IMR-90 (cell line): ENCODE results near the gene PCDH1. TPM values are rescaled to one million over a fixed set of nuclear protein-coding genes. Genes with fewer than 3 reads are reported as not detected.

Experiments used
- ATAC-seq: fragments of 200-7000 bp; cut with Tn5 transposase; 2 replicates; pipeline ENCODE4 v1.9.1; 2020; ENCODE audit warnings: low read depth, mild to moderate bottlenecking, moderate library complexity
- BruUV-seq: library from RNA; stranded (reverse); fragments of 400-500 nt; replicated peaks from 2 replicates; lab custom pipeline; 2021; lab: Mats Ljungman, UMichigan
- CTCF ChIA-PET: fragments of 300-600 bp; formaldehyde crosslinking; extraction: SDS; loops from one replicate; lab custom pipeline; 2021; ENCODE audit warnings: antibody characterized with exemption; lab: Yijun Ruan, JAX
- POLR2A ChIA-PET: fragments of 300-600 bp; sonication (Branson Sonifier 250); formaldehyde crosslinking; loops from one replicate; lab custom pipeline; 2022; ENCODE audit warnings: antibody characterized with exemption; ENCODE audit not compliant: unreplicated experiment; lab: Charles Lee
- DNase-seq: peaks from one replicate; pipeline ENCODE4 v3.0.0; 2013
- H2AFZ ChIP-seq: replicated peaks from 2 replicates; pipeline ENCODE3; 2013; ENCODE audit warnings: low read length, mild to moderate bottlenecking; ENCODE audit not compliant: poor library complexity
- H2AK5ac ChIP-seq: 2 replicates; pipeline ENCODE4 v1.6.1; 2013; ENCODE audit warnings: low read depth, low read length, inconsistent platforms
- H2AK9ac ChIP-seq: replicated peaks from 2 replicates; pipeline ENCODE3; 2013; ENCODE audit warnings: mild to moderate bottlenecking, low read depth, low read length, moderate library complexity; ENCODE audit not compliant: poor library complexity
- H2BK120ac ChIP-seq: 2 replicates; pipeline ENCODE4 v1.6.1; 2013; ENCODE audit warnings: low read depth, low read length, inconsistent platforms
- H2BK15ac ChIP-seq: 3 replicates; pipeline ENCODE4 v1.6.1; 2013; ENCODE audit warnings: low read depth, low read length, inconsistent platforms
- H2BK20ac ChIP-seq: 2 replicates; pipeline ENCODE4 v1.6.1; 2013; ENCODE audit warnings: low read depth, mild to moderate bottlenecking, inconsistent platforms, low read length, moderate library complexity
- H2BK5ac ChIP-seq: 2 replicates; pipeline ENCODE4 v1.6.1; 2013; ENCODE audit warnings: mild to moderate bottlenecking, low read depth, low read length, inconsistent platforms; ENCODE audit not compliant: poor library complexity, severe bottlenecking
- H3K14ac ChIP-seq: replicated peaks from 2 replicates; pipeline ENCODE4 v1.6.1; 2013; ENCODE audit warnings: low read depth, low read length, inconsistent platforms
- H3K18ac ChIP-seq: 2 replicates; pipeline ENCODE4 v1.6.1; 2013; ENCODE audit warnings: low read depth, low read length, control low read depth
- H3K23ac ChIP-seq: 2 replicates; pipeline ENCODE4 v1.6.1; 2013; ENCODE audit warnings: low read depth, low read length, inconsistent platforms
- H3K27ac ChIP-seq: 2 replicates; pipeline ENCODE4 v1.5.1; 2013; ENCODE audit warnings: mild to moderate bottlenecking, control low read depth, low read length; ENCODE audit not compliant: insufficient read depth
- H3K27me3 ChIP-seq: 2 replicates; pipeline ENCODE4 v1.6.1; 2013; ENCODE audit warnings: low read length; ENCODE audit not compliant: control insufficient read depth, insufficient read depth
- H3K36me3 ChIP-seq: 2 replicates; pipeline ENCODE4 v1.6.1; 2013; ENCODE audit warnings: low read length, mixed read lengths; ENCODE audit not compliant: control insufficient read depth, insufficient read depth
- H3K4ac ChIP-seq: 2 replicates; pipeline ENCODE4 v1.6.1; 2013; ENCODE audit warnings: low read depth, low read length, inconsistent platforms
- H3K4me1 ChIP-seq: 2 replicates; pipeline ENCODE4 v1.6.1; 2013; ENCODE audit warnings: low read length, mixed read lengths; ENCODE audit not compliant: control insufficient read depth, insufficient read depth
- H3K4me2 ChIP-seq: 2 replicates; pipeline ENCODE4 v1.6.1; 2013; ENCODE audit warnings: low read depth, mild to moderate bottlenecking, control low read depth, low read length, moderate library complexity
- H3K4me3 ChIP-seq: 2 replicates; pipeline ENCODE4 v1.5.1; 2013; ENCODE audit warnings: low read depth, mild to moderate bottlenecking, control low read depth, low read length, moderate library complexity; ENCODE audit not compliant: insufficient read depth
- H3K56ac ChIP-seq: 2 replicates; pipeline ENCODE4 v1.6.1; 2013; ENCODE audit warnings: low read length, inconsistent platforms; ENCODE audit not compliant: insufficient read depth; ENCODE audit errors: extremely low read depth
- H3K79me1 ChIP-seq, 2 experiments: 2 replicates each; pipeline ENCODE4 v1.6.1; 2013; ENCODE audit warnings: low read length in 2 of 2, inconsistent platforms in 1 of 2, low read depth in 1 of 2
- H3K9ac ChIP-seq: 2 replicates; pipeline ENCODE4 v1.6.1; 2013; ENCODE audit warnings: low read depth, low read length, control low read depth
- H3K9me1 ChIP-seq: 2 replicates; pipeline ENCODE4 v1.6.1; 2013; ENCODE audit warnings: low read length, inconsistent platforms; ENCODE audit not compliant: insufficient read depth
- H3K9me3 ChIP-seq: 2 replicates; pipeline ENCODE4 v1.6.1; 2013; ENCODE audit warnings: low read length; ENCODE audit not compliant: control insufficient read depth, insufficient read depth
- H4K20me1 ChIP-seq: 2 replicates; pipeline ENCODE4 v1.6.1; 2013; ENCODE audit warnings: low read length, inconsistent platforms; ENCODE audit not compliant: insufficient read depth
- H4K5ac ChIP-seq: 2 replicates; pipeline ENCODE4 v1.6.1; 2013; ENCODE audit warnings: mild to moderate bottlenecking, low read depth, low read length, control low read depth
- H4K8ac ChIP-seq, 2 experiments: 2 replicates each; pipeline ENCODE4 v1.6.1; 2013; ENCODE audit warnings: low read depth in 2 of 2, low read length in 2 of 2, control low read depth in 1 of 2, inconsistent platforms in 1 of 2
- H4K91ac ChIP-seq: 2 replicates; pipeline ENCODE4 v1.6.1; 2013; ENCODE audit warnings: low read depth, low read length, inconsistent platforms; ENCODE audit not compliant: insufficient read depth
- BHLHE40 ChIP-seq: fragments of 150-350 bp; IDR thresholded peaks from 2 replicates; pipeline ENCODE4 v1.6.1; 2016; ENCODE audit warnings: mild to moderate bottlenecking, low read depth, low read length
- CEBPB ChIP-seq: IDR thresholded peaks from 2 replicates; pipeline ENCODE4 v1.6.1; 2012; ENCODE audit warnings: low read depth, low read length, improper control_type of control experiment
- CHD1 ChIP-seq: IDR thresholded peaks from 2 replicates; pipeline ENCODE4 v1.6.1; 2012; ENCODE audit warnings: low read depth, low read length, improper control_type of control experiment
- FOS ChIP-seq: fragments of 150-350 bp; IDR thresholded peaks from 2 replicates; pipeline ENCODE4 v1.6.1; 2016; ENCODE audit warnings: low read depth, low read length
- MAFK ChIP-seq: IDR thresholded peaks from 2 replicates; pipeline ENCODE4 v1.6.1; 2012; ENCODE audit warnings: low read depth, low read length, improper control_type of control experiment
- MAZ ChIP-seq: IDR thresholded peaks from 2 replicates; pipeline ENCODE4 v1.6.1; 2012; ENCODE audit warnings: low read depth, mild to moderate bottlenecking, low read length, improper control_type of control experiment, moderate library complexity, borderline replicate concordance
- MXI1 ChIP-seq: IDR thresholded peaks from 2 replicates; pipeline ENCODE4 v1.6.1; 2012; ENCODE audit warnings: low read depth, mild to moderate bottlenecking, low read length, moderate library complexity, borderline replicate concordance
- NFE2L2 ChIP-seq: fragments of 150-350 bp; IDR thresholded peaks from 2 replicates; pipeline ENCODE4 v1.6.1; 2016; ENCODE audit warnings: low read depth, mild to moderate bottlenecking, low read length
- POLR2A ChIP-seq: IDR thresholded peaks from 2 replicates; pipeline ENCODE4 v1.6.1; 2012; ENCODE audit warnings: mild to moderate bottlenecking, low read depth, low read length
- RAD21 ChIP-seq: IDR thresholded peaks from 2 replicates; pipeline ENCODE4 v1.6.1; 2012; ENCODE audit warnings: low read length, improper control_type of control experiment
- RCOR1 ChIP-seq: IDR thresholded peaks from 2 replicates; pipeline ENCODE4 v1.6.1; 2012; ENCODE audit warnings: mild to moderate bottlenecking, low read length, improper control_type of control experiment; ENCODE audit not compliant: insufficient replicate concordance
- RFX5 ChIP-seq: IDR thresholded peaks from 2 replicates; pipeline ENCODE4 v1.8.0; 2012; ENCODE audit warnings: low read depth, mild to moderate bottlenecking, low read length, moderate library complexity
- SMC3 ChIP-seq: fragments of 150-350 bp; IDR thresholded peaks from 2 replicates; pipeline ENCODE4 v1.6.1; 2016; ENCODE audit warnings: low read depth, mild to moderate bottlenecking, antibody characterized with exemption, low read length, moderate library complexity
- WGBS, 2 experiments: methylation state at CpG; one replicate each; pipeline versions ENCODE4 v1.1.5 to v1.1.7; 2013; ENCODE audit warnings: missing lambda C conversion rate in 2 of 2; ENCODE audit not compliant: insufficient read length in 1 of 2; ENCODE audit errors: extremely low coverage in 2 of 2; 5-methylcytosine and 5-hydroxymethylcytosine counted together
- dilution Hi-C: fragments of 300-500 bp; cut with HindIII; formaldehyde crosslinking; loops from one replicate; pipeline ENCODE4 v1.14.3; 2018; ENCODE audit warnings: low sequenced_read_pairs; ENCODE audit not compliant: unreplicated experiment
- in situ Hi-C: fragments of 300-500 bp; cut with MboI; formaldehyde crosslinking; loops from 3 replicates; pipeline ENCODE4 v1.14.3; 2019; ENCODE audit warnings: low sequenced_read_pairs, inconsistent platforms, mixed read lengths
- intact Hi-C: fragments of 100-400 bp; cut with micrococcal nuclease; formaldehyde crosslinking; loops from 2 replicates; pipeline ENCODE4 v1.10.0; 2022
- polyA plus RNA-seq, 3 experiments: library from polyadenylated mRNA; depleted of rRNA; stranded (reverse); fragments of >200 nt; gene quantifications; 2 replicates each; pipeline ENCODE4 v1.2.3, GENCODE V29; 2012; ENCODE audit warnings: low replicate concordance in 1 of 3
- total RNA-seq: library from RNA; depleted of rRNA; stranded (reverse); fragments of >200 nt; gene quantifications from 2 replicates; pipeline ENCODE4 v1.2.3, GENCODE V29; 2012
- TF ChIP-seq, protein P1 (sequence below): fragments of 150-350 bp; IDR thresholded peaks from 2 replicates; pipeline ENCODE4 v1.6.1; 2017; ENCODE audit warnings: mild to moderate bottlenecking, antibody characterized with exemption, low read length, low read depth
- TF ChIP-seq, protein P2 (sequence below): fragments of 150-350 bp; IDR thresholded peaks from 2 replicates; pipeline ENCODE4 v1.6.1; 2016; ENCODE audit warnings: low read depth, mild to moderate bottlenecking, low read length, moderate library complexity, borderline replicate concordance
- TF ChIP-seq, protein P3 (sequence below): conservative IDR thresholded peaks from 2 replicates; pipeline ENCODE4 v1.5.1; 2012; ENCODE audit warnings: mild to moderate bottlenecking, low read depth, low read length, improper control_type of control experiment

The PCDH1 gene
- total and polyA plus RNA-seq, 2 of the 4 experiments (the other 2 are of a cell fraction): 0.74 to 0.90 TPM

DNA sequence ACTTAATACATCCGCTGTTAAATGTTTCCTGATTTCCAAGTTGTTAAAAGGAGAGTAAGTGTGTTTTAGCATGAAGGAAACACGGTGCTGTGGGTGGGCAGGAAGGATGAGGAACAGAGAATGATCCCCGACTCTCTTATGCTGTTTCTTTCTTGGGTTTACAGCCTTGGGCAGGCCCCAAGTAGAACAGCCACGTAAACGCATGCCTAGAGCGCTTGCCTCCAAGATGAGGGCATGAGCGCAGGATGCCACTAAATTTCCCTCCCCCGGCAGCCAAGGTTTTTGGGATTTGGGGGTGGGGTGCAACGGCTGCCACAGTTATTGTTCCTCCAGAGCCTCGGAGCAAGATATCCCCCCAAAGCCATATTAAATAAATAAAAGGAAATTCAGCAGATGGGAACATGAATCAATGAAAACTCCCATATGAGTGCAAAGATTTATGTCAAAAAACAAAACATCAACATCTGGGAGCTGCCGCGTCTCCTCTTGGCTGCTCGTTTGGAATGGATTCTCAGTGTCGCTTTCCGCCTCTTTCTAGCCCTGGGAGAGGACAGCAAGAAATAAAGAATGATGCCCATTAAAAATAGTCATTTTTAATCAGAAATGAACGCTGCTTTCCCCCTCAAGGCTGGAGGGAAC is 35.5 kb upstream of the PCDH1 start:
- ChIA-PET POLR2A (no interaction called here), CTCF (no interaction called here)
- DNase-seq: no peak
- Histone ChIP-seq H2BK5ac (no peak overlapping the region), H4K20me1 (no peaks in the 10 kb centered on the region), H2AK5ac (no peak overlapping the region), H3K9ac (no peak overlapping the region), H3K9me1 (no peaks in the 10 kb centered on the region; the same call in 1 of the 2 replicates), H2BK20ac (no peak overlapping the region), H3K4me1 (peaks cover 1% of the 10 kb centered on the region; the same call in 1 of the 2 replicates), H3K56ac (no peak overlapping the region), H2BK15ac (no peak overlapping the region), H4K5ac (no peak overlapping the region), H4K91ac (no peak overlapping the region), H2BK120ac (no peak overlapping the region), H3K4ac (no peak overlapping the region), H2AK9ac (no peak overlapping the region), H3K23ac (no peak overlapping the region), H3K18ac (no peak overlapping the region), H3K27ac (no peak overlapping the region), H3K9me3 (no peaks in the 10 kb centered on the region), H3K14ac (no peak overlapping the region), H4K8ac (no peak overlapping the region), H2AFZ (peak overlapping the region; percentile 85), H3K27me3 (peaks cover 45% of the 10 kb centered on the region), H3K79me1 (no peaks in the 10 kb centered on the region), H3K4me3 (no peak overlapping the region; the same call in 1 of the 2 replicates), H3K36me3 (no peaks in the 10 kb centered on the region), H3K4me2 (peak overlapping the region; percentile 65; the same call in 1 of the 2 replicates)
- no TSS peak for BruUV-seq
- in situ Hi-C loops: no loop called here
- dilution Hi-C loops: no loop called here
- ATAC-seq: peak; percentile 53
- 10% methylated on average over 2 of the region's 16 CpGs; no CpG with 5 or more reads in 1 of the 2 experiments for WGBS, 2 experiments
- TF ChIP-seq POLR2A: no peak
- no peak for TF ChIP-seq RFX5
- TF ChIP-seq CHD1: no peak
- TF ChIP-seq RCOR1: no peak
- TF ChIP-seq CEBPB: no peak
- TF ChIP-seq, protein P1, sequence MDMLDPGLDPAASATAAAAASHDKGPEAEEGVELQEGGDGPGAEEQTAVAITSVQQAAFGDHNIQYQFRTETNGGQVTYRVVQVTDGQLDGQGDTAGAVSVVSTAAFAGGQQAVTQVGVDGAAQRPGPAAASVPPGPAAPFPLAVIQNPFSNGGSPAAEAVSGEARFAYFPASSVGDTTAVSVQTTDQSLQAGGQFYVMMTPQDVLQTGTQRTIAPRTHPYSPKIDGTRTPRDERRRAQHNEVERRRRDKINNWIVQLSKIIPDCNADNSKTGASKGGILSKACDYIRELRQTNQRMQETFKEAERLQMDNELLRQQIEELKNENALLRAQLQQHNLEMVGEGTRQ: no peak
- TF ChIP-seq NFE2L2: no peak
- TF ChIP-seq, protein P2, sequence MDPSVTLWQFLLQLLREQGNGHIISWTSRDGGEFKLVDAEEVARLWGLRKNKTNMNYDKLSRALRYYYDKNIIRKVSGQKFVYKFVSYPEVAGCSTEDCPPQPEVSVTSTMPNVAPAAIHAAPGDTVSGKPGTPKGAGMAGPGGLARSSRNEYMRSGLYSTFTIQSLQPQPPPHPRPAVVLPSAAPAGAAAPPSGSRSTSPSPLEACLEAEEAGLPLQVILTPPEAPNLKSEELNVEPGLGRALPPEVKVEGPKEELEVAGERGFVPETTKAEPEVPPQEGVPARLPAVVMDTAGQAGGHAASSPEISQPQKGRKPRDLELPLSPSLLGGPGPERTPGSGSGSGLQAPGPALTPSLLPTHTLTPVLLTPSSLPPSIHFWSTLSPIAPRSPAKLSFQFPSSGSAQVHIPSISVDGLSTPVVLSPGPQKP: no peak
- TF ChIP-seq FOS: no peak
- no peak for TF ChIP-seq MAZ
- no peak for TF ChIP-seq RAD21
- TF ChIP-seq BHLHE40: no peak
- no peak for TF ChIP-seq MXI1
- TF ChIP-seq, protein P3, sequence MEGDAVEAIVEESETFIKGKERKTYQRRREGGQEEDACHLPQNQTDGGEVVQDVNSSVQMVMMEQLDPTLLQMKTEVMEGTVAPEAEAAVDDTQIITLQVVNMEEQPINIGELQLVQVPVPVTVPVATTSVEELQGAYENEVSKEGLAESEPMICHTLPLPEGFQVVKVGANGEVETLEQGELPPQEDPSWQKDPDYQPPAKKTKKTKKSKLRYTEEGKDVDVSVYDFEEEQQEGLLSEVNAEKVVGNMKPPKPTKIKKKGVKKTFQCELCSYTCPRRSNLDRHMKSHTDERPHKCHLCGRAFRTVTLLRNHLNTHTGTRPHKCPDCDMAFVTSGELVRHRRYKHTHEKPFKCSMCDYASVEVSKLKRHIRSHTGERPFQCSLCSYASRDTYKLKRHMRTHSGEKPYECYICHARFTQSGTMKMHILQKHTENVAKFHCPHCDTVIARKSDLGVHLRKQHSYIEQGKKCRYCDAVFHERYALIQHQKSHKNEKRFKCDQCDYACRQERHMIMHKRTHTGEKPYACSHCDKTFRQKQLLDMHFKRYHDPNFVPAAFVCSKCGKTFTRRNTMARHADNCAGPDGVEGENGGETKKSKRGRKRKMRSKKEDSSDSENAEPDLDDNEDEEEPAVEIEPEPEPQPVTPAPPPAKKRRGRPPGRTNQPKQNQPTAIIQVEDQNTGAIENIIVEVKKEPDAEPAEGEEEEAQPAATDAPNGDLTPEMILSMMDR: no peak
- no peak for TF ChIP-seq MAFK
- TF ChIP-seq SMC3: no peak
- intact Hi-C loops: no loop called here
